Measurements from ENCODE around the gene GATA3.
A peak's percentile ranks its signal among the peaks of the same experiment; 100 is the strongest.

The GATA3 gene

GRCh38 chr10:8037941-8038894 lies 16.3 kb upstream of the GATA3 start:
- no peak for DNase-seq (ENCODE audit: extremely low read depth in 1 of 2, low read depth in 1 of 2)

GRCh38 chr10:8039321-8039881 lies 15.1 kb upstream of the GATA3 start:
- no peak for DNase-seq (ENCODE audit: extremely low read depth in 1 of 2, low read depth in 1 of 2)

GRCh38 chr10:8040651-8041050 lies 13.8 kb upstream of the GATA3 start:
- no peak for DNase-seq (ENCODE audit: extremely low read depth in 1 of 2, low read depth in 1 of 2)

- DNase-seq (ENCODE audit: extremely low read depth in 1 of 2, low read depth in 1 of 2): no peak
Observed at GRCh38 chr10:8041284-8041991, 13.1 kb upstream of the GATA3 start.

- no peak for DNase-seq (ENCODE audit: extremely low read depth in 1 of 2, low read depth in 1 of 2)
Observed at GRCh38 chr10:8041992-8042720, 12.3 kb upstream of the GATA3 start.

- DNase-seq (ENCODE audit: extremely low read depth in 1 of 2, low read depth in 1 of 2): no peak
Observed at GRCh38 chr10:8042721-8043568, 11.5 kb upstream of the GATA3 start.

GRCh38 chr10:8043569-8044306 lies 10.8 kb upstream of the GATA3 start:
- DNase-seq (ENCODE audit: extremely low read depth in 1 of 2, low read depth in 1 of 2): no peak

- DNase-seq (ENCODE audit: extremely low read depth in 1 of 2, low read depth in 1 of 2): no peak
Observed at GRCh38 chr10:8044331-8044907, 10.1 kb upstream of the GATA3 start.

GRCh38 chr10:8044908-8045725 lies 9.4 kb upstream of the GATA3 start:
- DNase-seq (ENCODE audit: extremely low read depth in 1 of 2, low read depth in 1 of 2): no peak

- DNase-seq (ENCODE audit: extremely low read depth in 1 of 2, low read depth in 1 of 2): no peak
Observed at GRCh38 chr10:8045726-8046494, 8.6 kb upstream of the GATA3 start.

- DNase-seq (ENCODE audit: extremely low read depth in 1 of 2, low read depth in 1 of 2): no peak
Observed at GRCh38 chr10:8047452-8048280, 6.8 kb upstream of the GATA3 start.

- peak in 1 of 2 donors; percentile 57 for DNase-seq (ENCODE audit: extremely low read depth in 1 of 2, low read depth in 1 of 2)
Observed at GRCh38 chr10:8048281-8049008, 6.0 kb upstream of the GATA3 start.

- DNase-seq (ENCODE audit: extremely low read depth in 1 of 2, low read depth in 1 of 2): no peak
Observed at GRCh38 chr10:8049045-8049864, 5.2 kb upstream of the GATA3 start.

GRCh38 chr10:8049865-8050555 lies 4.5 kb upstream of the GATA3 start:
- DNase-seq (ENCODE audit: extremely low read depth in 1 of 2, low read depth in 1 of 2): no peak

All from stimulated activated CD8-positive, alpha-beta memory T cell treated with anti-CD3 and anti-CD28 coated beads, Interleukin-7, amount 100 ng/mL, for 48 hours (primary cell).